ENCODE data around the gene MGAT4B. TPM values are rescaled to one million over a fixed set of nuclear protein-coding genes. Genes with fewer than 3 reads are reported as not detected.

The MGAT4B gene
- total and polyA plus RNA-seq, 12 donors, result 58.6 to 123 (median 98.0) TPM

- intact Hi-C loops (cut with DNase I), result no loop called here
- DNase-seq, result no peak
- ATAC-seq, result peak in 2 of 8 donors; percentile 23 to 43
These were observed 32.2 kb downstream of the MGAT4B start for GRCh38 chr5:179774442-179774841.

GRCh38 chr5:179773686-179774040, 33.0 kb downstream of the MGAT4B start:
- no peak for TF ChIP-seq CTCF (IDR thresholded peaks at IDR 0.05)
- peaks cover 0 to 46% (median 0%) of the 10 kb centered on the region in 9 donors for H3K4me1 ChIP-seq
- ATAC-seq, result no peak
- H3K27me3 ChIP-seq, result no peaks in the 10 kb centered on the region
- intact Hi-C loops (cut with DNase I), result no loop called here
- 91 to 93% methylated on average over 9 of the region's 9 CpGs for whole genome bisulfite sequencing, 2 donors
- peaks cover 0 to 100% (median 73%) of the 10 kb centered on the region in 9 donors for H3K36me3 ChIP-seq
- H3K4me3 ChIP-seq, result no peak overlapping the region
- no peaks in the 10 kb centered on the region for H3K9me3 ChIP-seq
- H3K27ac ChIP-seq, result no peak overlapping the region
- DNase-seq, result no peak

More at GRCh38 chr5:179774442-179774841, 32.2 kb downstream of the MGAT4B start:
- H3K4me1 ChIP-seq, result peaks cover 0 to 46% (median 0%) of the 10 kb centered on the region in 9 donors
- TF ChIP-seq CTCF (IDR thresholded peaks at IDR 0.05), result no peak
- H3K9me3 ChIP-seq, result no peaks in the 10 kb centered on the region
- no peak overlapping the region for H3K27ac ChIP-seq
- no peak overlapping the region for H3K4me3 ChIP-seq
- H3K27me3 ChIP-seq, result no peaks in the 10 kb centered on the region
- H3K36me3 ChIP-seq, result peaks cover 0 to 100% (median 68%) of the 10 kb centered on the region in 9 donors
- WGBS, 2 donors, result 96 to 97% methylated on average over 12 of the region's 12 CpGs

- DNase-seq (no peak), ATAC-seq (no peak)
- intact Hi-C loops (cut with DNase I), result no loop called here
- peaks cover 0 to 46% (median 7%) of the 10 kb centered on the region in 9 donors for H3K4me1 ChIP-seq
- no peaks in the 10 kb centered on the region for H3K27me3 ChIP-seq
- no peak overlapping the region for H3K4me3 ChIP-seq
- no peaks in the 10 kb centered on the region for H3K9me3 ChIP-seq
- peaks cover 0 to 100% (median 73%) of the 10 kb centered on the region in 9 donors for H3K36me3 ChIP-seq
- TF ChIP-seq CTCF (IDR thresholded peaks at IDR 0.05), result no peak
- peak overlapping the region in 1 of 10 donors; percentile 42 for H3K27ac ChIP-seq
- 94 to 96% methylated on average over 6 of the region's 6 CpGs for WGBS, 2 donors
These were observed 34.3 kb downstream of the MGAT4B start for GRCh38 chr5:179772351-179772750.

- ATAC-seq, result no peak
These were observed 35.3 kb downstream of the MGAT4B start for GRCh38 chr5:179771311-179771895.

More at GRCh38 chr5:179771311-179771895, 35.3 kb downstream of the MGAT4B start:
- no peaks in the 10 kb centered on the region for H3K9me3 ChIP-seq
- H3K36me3 ChIP-seq, result peaks cover 0 to 100% (median 76%) of the 10 kb centered on the region in 9 donors
- no peak for DNase-seq
- 77 to 85% methylated on average over 4 of the region's 4 CpGs for WGBS, 2 donors
- H3K27me3 ChIP-seq, result no peaks in the 10 kb centered on the region
- TF ChIP-seq CTCF (IDR thresholded peaks at IDR 0.05), result no peak
- H3K4me3 ChIP-seq, result no peak overlapping the region
- peak overlapping the region in 1 of 10 donors; percentile 47 for H3K27ac ChIP-seq
- intact Hi-C loops (cut with DNase I), result loop anchor here in 1 of 10 donors (2.0 kb wide), 1 partner anchor 19 kb away; no protein-coding TSS in a partner anchor
- peaks cover 0 to 46% (median 17%) of the 10 kb centered on the region in 9 donors for H3K4me1 ChIP-seq
